HG02571 (cell line): Measurements from ENCODE around the gene SLC22A14.
"Not testable (repeated sequence)": the region's sequence is repeated elsewhere in the genome, so short reads cannot be mapped to it uniquely, and the experiment has no call there.

Experiments
- ATAC-seq: cut with Tn5 transposase; IDR thresholded peaks from one replicate; pipeline ENCODE4 v1.9.1; 2021; ENCODE audit warnings: mild to moderate bottlenecking, moderate library complexity; ENCODE audit not compliant: unreplicated experiment

Gene SLC22A14

GRCh38 chr3:38281895-38282686, at the start of gene SLC22A14:
Gene SLC22A14 (plus strand): TSS chr3:38282294. CDS start chr3:38306027, 23,733 bp downstream.
- no peak for ATAC-seq

GRCh38 chr3:38232701-38233100, 49.4 kb upstream of the SLC22A14 start:
- ATAC-seq, result no peak

GRCh38 chr3:38235466-38235865, 46.6 kb upstream of the SLC22A14 start:
- no peak for ATAC-seq

- ATAC-seq, result no peak
Observed at GRCh38 chr3:38238416-38239008, 43.6 kb upstream of the SLC22A14 start.

GRCh38 chr3:38242812-38243211, 39.3 kb upstream of the SLC22A14 start:
- ATAC-seq, result not testable (repeated sequence)

- ATAC-seq, result no peak
Observed at GRCh38 chr3:38245930-38246329, 36.2 kb upstream of the SLC22A14 start.

- ATAC-seq, result no peak
Observed at GRCh38 chr3:38247366-38248035, 34.6 kb upstream of the SLC22A14 start.

GRCh38 chr3:38250198-38250597, 31.9 kb upstream of the SLC22A14 start:
- no peak for ATAC-seq

- no peak for ATAC-seq
Observed at GRCh38 chr3:38251197-38251596, 30.9 kb upstream of the SLC22A14 start.

GRCh38 chr3:38253704-38254103, 28.4 kb upstream of the SLC22A14 start:
- no peak for ATAC-seq

GRCh38 chr3:38254872-38255271, 27.2 kb upstream of the SLC22A14 start:
- no peak for ATAC-seq

- no peak for ATAC-seq
Observed at GRCh38 chr3:38255627-38256026, 26.5 kb upstream of the SLC22A14 start.

- no peak for ATAC-seq
Observed at GRCh38 chr3:38257583-38257982, 24.5 kb upstream of the SLC22A14 start.

GRCh38 chr3:38260474-38260873, 21.6 kb upstream of the SLC22A14 start:
- ATAC-seq, result no peak

- ATAC-seq, result no peak
Observed at GRCh38 chr3:38264353-38264771, 17.7 kb upstream of the SLC22A14 start.

- ATAC-seq, result no peak
Observed at GRCh38 chr3:38264779-38265178, 17.3 kb upstream of the SLC22A14 start.

GRCh38 chr3:38265604-38266307, 16.3 kb upstream of the SLC22A14 start, which contains the start of gene SLC22A13:
Gene SLC22A13 (plus strand): TSS chr3:38265812. CDS start chr3:38265861, 49 bp downstream.
- no peak for ATAC-seq

- no peak for ATAC-seq
Observed at GRCh38 chr3:38266810-38267209, 15.3 kb upstream of the SLC22A14 start.

GRCh38 chr3:38267662-38268061, 14.4 kb upstream of the SLC22A14 start:
- ATAC-seq, result no peak

GRCh38 chr3:38268087-38268486, 14.0 kb upstream of the SLC22A14 start:
- ATAC-seq, result peak; percentile 17

- peak; percentile 57 for ATAC-seq
Observed at GRCh38 chr3:38268522-38268921, 13.6 kb upstream of the SLC22A14 start.
